ENCODE data around the gene MAGI1. TPM values are rescaled to one million over a fixed set of nuclear protein-coding genes. Genes with fewer than 3 reads are reported as not detected.

MAGI1 gene
- total RNA-seq, 1 donor from 2014 or later = 18.7 TPM

GRCh38 chr3:65641045-65641444 lies 397.7 kb downstream of the MAGI1 start:
- no peak for DNase-seq (ENCODE audit: low spot score)
- Mint-ChIP-seq H3K27ac (ENCODE audit: unreplicated experiment) (no peak overlapping the region), H3K9me3 (ENCODE audit: low read depth) (peaks cover 6% of the 10 kb centered on the region), H3K4me1 (ENCODE audit: low read depth) (peaks cover 37% of the 10 kb centered on the region), H3K36me3 (ENCODE audit: low read depth) (no peaks in the 10 kb centered on the region), H3K27me3 (ENCODE audit: low read depth) (no peaks in the 10 kb centered on the region), H3K4me3 (ENCODE audit: unreplicated experiment) (no peak overlapping the region)
- no peak for TF ChIP-seq CTCF (IDR thresholded peaks at IDR 0.05)

- no peak overlapping the region for H3K27ac Mint-ChIP-seq (ENCODE audit: unreplicated experiment)
- H3K27me3 Mint-ChIP-seq (ENCODE audit: low read depth) = no peaks in the 10 kb centered on the region
- no peak for DNase-seq (ENCODE audit: low spot score)
- no peak overlapping the region for H3K4me3 Mint-ChIP-seq (ENCODE audit: unreplicated experiment)
- peaks cover 26% of the 10 kb centered on the region for H3K4me1 Mint-ChIP-seq (ENCODE audit: low read depth)
- no peaks in the 10 kb centered on the region for H3K36me3 Mint-ChIP-seq (ENCODE audit: low read depth)
- TF ChIP-seq CTCF (IDR thresholded peaks at IDR 0.05) = no peak
- H3K9me3 Mint-ChIP-seq (ENCODE audit: low read depth) = peaks cover 5% of the 10 kb centered on the region
These were observed 399.3 kb downstream of the MAGI1 start for GRCh38 chr3:65639444-65639843.

GRCh38 chr3:65638301-65638700 lies 400.4 kb downstream of the MAGI1 start:
- Mint-ChIP-seq H3K4me1 (ENCODE audit: low read depth) (peaks cover 19% of the 10 kb centered on the region), H3K9me3 (ENCODE audit: low read depth) (no peaks in the 10 kb centered on the region), H3K27me3 (ENCODE audit: low read depth) (no peaks in the 10 kb centered on the region), H3K4me3 (ENCODE audit: unreplicated experiment) (no peak overlapping the region), H3K36me3 (ENCODE audit: low read depth) (no peaks in the 10 kb centered on the region), H3K27ac (ENCODE audit: unreplicated experiment) (no peak overlapping the region)
- no peak for TF ChIP-seq CTCF (IDR thresholded peaks at IDR 0.05)
- DNase-seq (ENCODE audit: low spot score) = no peak

- H3K4me3 Mint-ChIP-seq (ENCODE audit: unreplicated experiment) = no peak overlapping the region
- no peak for DNase-seq (ENCODE audit: low spot score)
- peaks cover 8% of the 10 kb centered on the region for H3K4me1 Mint-ChIP-seq (ENCODE audit: low read depth)
- no peak for TF ChIP-seq CTCF (IDR thresholded peaks at IDR 0.05)
- no peak overlapping the region for H3K27ac Mint-ChIP-seq (ENCODE audit: unreplicated experiment)
- no peaks in the 10 kb centered on the region for H3K27me3 Mint-ChIP-seq (ENCODE audit: low read depth)
- no peaks in the 10 kb centered on the region for H3K36me3 Mint-ChIP-seq (ENCODE audit: low read depth)
- H3K9me3 Mint-ChIP-seq (ENCODE audit: low read depth) = no peaks in the 10 kb centered on the region
These were observed 402.4 kb downstream of the MAGI1 start for GRCh38 chr3:65636326-65636725.

GRCh38 chr3:65635657-65636056 lies 403.1 kb downstream of the MAGI1 start:
- DNase-seq (ENCODE audit: low spot score) = no peak
- Mint-ChIP-seq H3K4me1 (ENCODE audit: low read depth) (peaks cover 8% of the 10 kb centered on the region), H3K27me3 (ENCODE audit: low read depth) (no peaks in the 10 kb centered on the region), H3K4me3 (ENCODE audit: unreplicated experiment) (no peak overlapping the region), H3K27ac (ENCODE audit: unreplicated experiment) (no peak overlapping the region), H3K9me3 (ENCODE audit: low read depth) (no peaks in the 10 kb centered on the region), H3K36me3 (ENCODE audit: low read depth) (no peaks in the 10 kb centered on the region)
- TF ChIP-seq CTCF (IDR thresholded peaks at IDR 0.05) = no peak
